Skeletal muscle satellite cell (primary cell): ENCODE results near the gene VPS39. TPM values are rescaled to one million over a fixed set of nuclear protein-coding genes. Genes with fewer than 3 reads are reported as not detected.
"Not testable (repeated sequence)": the region's sequence is repeated elsewhere in the genome, so short reads cannot be mapped to it uniquely, and the experiment has no call there.

Experiments used
- H3K27me3 ChIP-seq: 2 replicates; pipeline ENCODE4 v1.7.0; 2013; ENCODE audit warnings: low read length; ENCODE audit not compliant: control insufficient read depth, insufficient read depth
- H3K36me3 ChIP-seq: 2 replicates; pipeline ENCODE4 v1.7.0; 2013; ENCODE audit warnings: mild to moderate bottlenecking, control low read depth, low read length; ENCODE audit not compliant: insufficient read depth
- H3K4me1 ChIP-seq: 2 replicates; pipeline ENCODE4 v1.7.0; 2013; ENCODE audit warnings: low read length; ENCODE audit not compliant: control insufficient read depth, insufficient read depth
- H3K4me2 ChIP-seq: 2 replicates; pipeline ENCODE4 v1.7.0; 2013; ENCODE audit warnings: mild to moderate bottlenecking, low read length
- H3K4me3 ChIP-seq: 2 replicates; pipeline ENCODE4 v1.7.0; 2013; ENCODE audit warnings: low read length
- H3K9ac ChIP-seq: 2 replicates; pipeline ENCODE4 v1.7.0; 2013; ENCODE audit warnings: mild to moderate bottlenecking, low read depth, low read length, moderate library complexity
- H3K9me3 ChIP-seq: replicated peaks from 2 replicates; pipeline ENCODE4 v1.7.0; 2013; ENCODE audit warnings: mild to moderate bottlenecking, control low read depth, low read length
- total RNA-seq: library from RNA; depleted of rRNA; stranded (reverse); fragments of >200 nt; gene quantifications from 2 replicates; pipeline ENCODE4 v1.2.3, GENCODE V29; 2012; rRNA removed

Gene VPS39
- total RNA-seq, result 36.3 and 42.8 TPM in 2 replicates

- Histone ChIP-seq H3K36me3 (peaks cover 38% of the 10 kb centered on the region), H3K9ac (peak within 1 kb of the TSS; percentile 95), H3K27me3 (no peaks in the 10 kb centered on the region), H3K9me3 (no peaks in the 10 kb centered on the region), H3K4me2 (peak within 1 kb of the TSS; percentile 86), H3K4me3 (peak within 1 kb of the TSS; percentile 90), H3K4me1 (peaks cover 14% of the 10 kb centered on the region)
Observed at GRCh38 chr15:42207674-42208579, at the start of gene VPS39. Gene VPS39 (minus strand): TSS chr15:42208304. CDS start chr15:42208153, 151 bp downstream.

- no peaks in the 10 kb centered on the region for H3K9me3 ChIP-seq
- no peaks in the 10 kb centered on the region for H3K27me3 ChIP-seq
- H3K4me3 ChIP-seq, result no peak overlapping the region
- H3K9ac ChIP-seq, result no peak overlapping the region
- no peaks in the 10 kb centered on the region for H3K4me1 ChIP-seq
- peaks cover 55% of the 10 kb centered on the region for H3K36me3 ChIP-seq
- no peak overlapping the region for H3K4me2 ChIP-seq
Observed at GRCh38 chr15:42253300-42253699, 45.2 kb upstream of the VPS39 start.

- peaks cover 5% of the 10 kb centered on the region for H3K4me1 ChIP-seq
- H3K4me3 ChIP-seq, result no peak overlapping the region
- no peak overlapping the region for H3K9ac ChIP-seq
- H3K27me3 ChIP-seq, result no peaks in the 10 kb centered on the region
- no peak overlapping the region for H3K4me2 ChIP-seq
- peaks cover 32% of the 10 kb centered on the region for H3K36me3 ChIP-seq
- H3K9me3 ChIP-seq, result no peaks in the 10 kb centered on the region
Observed at GRCh38 chr15:42240823-42241222, 32.7 kb upstream of the VPS39 start.

- H3K4me2 ChIP-seq, result no peak overlapping the region
- H3K4me3 ChIP-seq, result no peak overlapping the region
- peaks cover 40% of the 10 kb centered on the region for H3K36me3 ChIP-seq
- no peaks in the 10 kb centered on the region for H3K9me3 ChIP-seq
- H3K4me1 ChIP-seq, result peaks cover 5% of the 10 kb centered on the region
- H3K9ac ChIP-seq, result no peak overlapping the region
- no peaks in the 10 kb centered on the region for H3K27me3 ChIP-seq
Observed at GRCh38 chr15:42239528-42240182, 31.6 kb upstream of the VPS39 start.

- no peak overlapping the region for H3K9ac ChIP-seq
- no peaks in the 10 kb centered on the region for H3K4me1 ChIP-seq
- no peaks in the 10 kb centered on the region for H3K9me3 ChIP-seq
- no peaks in the 10 kb centered on the region for H3K27me3 ChIP-seq
- H3K4me2 ChIP-seq, result no peak overlapping the region
- peaks cover 70% of the 10 kb centered on the region for H3K36me3 ChIP-seq
- H3K4me3 ChIP-seq, result no peak overlapping the region
Observed at GRCh38 chr15:42233107-42233506, 25.0 kb upstream of the VPS39 start.

DNA sequence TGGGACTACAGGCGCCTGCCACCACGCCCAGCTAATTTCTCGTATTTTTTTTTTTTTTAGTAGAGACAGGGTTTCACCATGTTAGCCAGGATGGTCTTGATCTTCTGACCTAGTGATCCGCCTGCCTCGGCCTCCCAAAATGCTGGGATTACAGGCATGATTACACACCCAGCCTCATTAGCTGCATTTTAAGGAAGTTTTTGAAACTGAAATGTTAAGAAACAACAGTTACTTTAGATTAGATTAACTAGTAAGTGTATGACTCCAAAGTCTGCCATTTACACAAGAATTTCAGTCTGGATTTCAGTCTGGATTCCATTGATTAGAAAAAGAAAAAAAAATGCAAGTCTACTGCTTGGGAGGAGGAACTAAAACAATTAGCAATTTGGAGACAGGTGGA is 24.5 kb upstream of the VPS39 start:
- Histone ChIP-seq H3K4me1 (no peaks in the 10 kb centered on the region), H3K9ac (no peak overlapping the region), H3K27me3 (no peaks in the 10 kb centered on the region), H3K36me3 (peaks cover 68% of the 10 kb centered on the region), H3K4me3 (no peak overlapping the region), H3K9me3 (no peaks in the 10 kb centered on the region), H3K4me2 (no peak overlapping the region)

GRCh38 chr15:42231088-42231487 is 23.0 kb upstream of the VPS39 start:
- H3K36me3 ChIP-seq, result peaks cover 68% of the 10 kb centered on the region
- H3K4me2 ChIP-seq, result no peak overlapping the region
- H3K9me3 ChIP-seq, result no peaks in the 10 kb centered on the region
- no peaks in the 10 kb centered on the region for H3K4me1 ChIP-seq
- H3K27me3 ChIP-seq, result no peaks in the 10 kb centered on the region
- H3K9ac ChIP-seq, result no peak overlapping the region
- no peak overlapping the region for H3K4me3 ChIP-seq

DNA sequence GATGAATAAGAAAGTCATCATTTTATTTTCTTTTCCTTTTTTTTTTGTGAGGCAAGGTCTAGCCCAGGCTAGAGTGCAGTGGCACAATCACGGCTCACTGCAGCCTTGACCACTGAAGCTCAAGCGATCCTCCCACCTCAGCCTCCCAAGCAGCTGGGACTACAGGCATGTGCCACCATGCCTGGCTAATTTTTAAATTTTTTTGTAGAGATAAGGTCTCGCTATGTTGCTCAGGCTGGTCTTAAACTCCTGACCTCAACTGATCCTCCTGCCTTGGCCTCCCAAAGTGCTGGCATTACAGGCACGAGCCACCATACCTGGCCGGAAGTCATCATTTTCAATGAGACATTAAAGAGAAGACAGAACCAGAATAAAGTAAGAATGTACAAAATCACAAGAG is 20.9 kb upstream of the VPS39 start:
- H3K4me2 ChIP-seq, H3K27me3 ChIP-seq, H3K9ac ChIP-seq, H3K4me3 ChIP-seq, H3K9me3 ChIP-seq, H3K4me1 ChIP-seq: not testable (repeated sequence)
- peaks cover 70% of the 10 kb centered on the region for H3K36me3 ChIP-seq

DNA sequence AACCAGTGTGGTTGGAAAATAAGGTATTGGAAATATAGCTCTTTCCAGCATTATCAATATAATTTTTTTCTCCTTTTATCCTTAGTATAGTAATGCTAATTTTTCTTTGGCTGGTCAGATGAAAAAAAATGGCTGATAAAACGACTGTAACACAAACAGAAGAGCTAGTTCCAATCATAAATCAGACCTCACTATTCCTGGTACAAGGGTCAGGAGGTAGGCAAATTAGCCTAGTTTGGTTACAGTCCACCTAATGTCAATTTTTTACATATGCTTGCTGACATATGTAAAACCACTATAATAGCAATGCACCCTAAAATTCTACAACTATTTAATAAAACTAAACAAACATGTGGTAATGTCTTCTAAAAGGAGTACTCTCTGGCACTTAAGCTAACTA is 19.9 kb upstream of the VPS39 start:
- Histone ChIP-seq H3K27me3 (no peaks in the 10 kb centered on the region), H3K4me3 (no peak overlapping the region), H3K4me1 (no peaks in the 10 kb centered on the region), H3K36me3 (peaks cover 69% of the 10 kb centered on the region), H3K4me2 (no peak overlapping the region), H3K9ac (no peak overlapping the region), H3K9me3 (no peaks in the 10 kb centered on the region)

GRCh38 chr15:42226648-42227047 is 18.5 kb upstream of the VPS39 start:
- Histone ChIP-seq H3K4me3 (no peak overlapping the region), H3K9ac (no peak overlapping the region), H3K4me2 (no peak overlapping the region), H3K27me3 (no peaks in the 10 kb centered on the region), H3K9me3 (no peaks in the 10 kb centered on the region), H3K4me1 (no peaks in the 10 kb centered on the region), H3K36me3 (peaks cover 68% of the 10 kb centered on the region)

- no peaks in the 10 kb centered on the region for H3K4me1 ChIP-seq
- H3K9me3 ChIP-seq, result no peaks in the 10 kb centered on the region
- H3K4me3 ChIP-seq, result no peak overlapping the region
- H3K27me3 ChIP-seq, result no peaks in the 10 kb centered on the region
- H3K36me3 ChIP-seq, result peaks cover 68% of the 10 kb centered on the region
- H3K4me2 ChIP-seq, result no peak overlapping the region
- H3K9ac ChIP-seq, result no peak overlapping the region
Observed at GRCh38 chr15:42220216-42220615, 12.1 kb upstream of the VPS39 start.
